GM21723 (cell line): ENCODE measurements around the gene TP63.
"Not testable (repeated sequence)": the region's sequence is repeated elsewhere in the genome, so short reads cannot be mapped to it uniquely, and the experiment has no call there.

Experiments
- ATAC-seq: cut with Tn5 transposase; IDR thresholded peaks from one replicate; pipeline ENCODE4 v1.9.1; 2021; ENCODE audit warnings: mild to moderate bottlenecking, moderate library complexity; ENCODE audit not compliant: unreplicated experiment

The TP63 gene

GRCh38 chr3:189720736-189721417 lies 89.7 kb downstream of the TP63 start:
- no peak for ATAC-seq

GRCh38 chr3:189721873-189722665 lies 90.9 kb downstream of the TP63 start:
- ATAC-seq = no peak

- no peak for ATAC-seq
Observed at GRCh38 chr3:189724356-189724755, 93.2 kb downstream of the TP63 start.

DNA sequence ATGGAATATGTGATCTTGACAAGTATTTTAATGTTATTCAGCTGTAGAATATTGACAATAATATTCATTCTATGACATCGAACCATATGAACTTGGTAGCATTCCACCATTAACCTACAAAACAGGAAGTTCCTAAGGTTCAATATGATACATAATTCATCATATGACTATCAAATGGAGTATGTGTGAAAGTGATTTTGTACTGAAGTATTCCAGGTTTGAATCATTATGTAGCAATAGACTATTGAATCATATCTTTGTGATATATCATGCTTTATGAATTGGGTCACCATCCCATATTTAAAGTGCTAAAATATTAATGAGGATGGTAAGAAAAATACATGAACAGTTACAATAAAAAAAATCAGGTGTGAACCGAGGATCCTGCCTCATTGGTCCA lies 95.1 kb downstream of the TP63 start:
- no peak for ATAC-seq

GRCh38 chr3:189727158-189727557 lies 96.0 kb downstream of the TP63 start:
- no peak for ATAC-seq

DNA sequence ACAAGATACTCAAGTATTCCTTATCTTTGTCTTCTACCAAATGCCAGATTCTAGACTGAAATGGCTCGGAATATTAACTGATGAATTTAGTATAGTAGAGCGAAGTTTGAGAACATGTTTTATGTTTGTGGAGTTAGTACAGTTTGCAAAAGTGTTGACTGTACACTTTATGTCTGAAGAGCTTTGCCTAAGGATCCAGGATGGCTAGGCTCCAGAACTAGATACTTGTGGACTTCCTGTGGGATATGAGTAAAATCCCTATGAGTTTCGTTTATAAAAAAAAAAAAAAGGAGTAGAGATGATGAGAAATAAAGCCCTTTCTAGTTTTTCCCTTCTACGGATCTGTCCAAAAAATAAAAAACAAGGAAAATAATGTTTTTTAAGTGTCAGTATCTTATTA lies 96.7 kb downstream of the TP63 start:
- no peak for ATAC-seq

GRCh38 chr3:189728915-189729314 lies 97.7 kb downstream of the TP63 start:
- ATAC-seq = no peak

- no peak for ATAC-seq
Observed at GRCh38 chr3:189734061-189734460, 102.9 kb downstream of the TP63 start.

GRCh38 chr3:189735913-189736312 lies 104.7 kb downstream of the TP63 start:
- ATAC-seq = no peak

GRCh38 chr3:189737071-189737470 lies 105.9 kb downstream of the TP63 start:
- no peak for ATAC-seq

DNA sequence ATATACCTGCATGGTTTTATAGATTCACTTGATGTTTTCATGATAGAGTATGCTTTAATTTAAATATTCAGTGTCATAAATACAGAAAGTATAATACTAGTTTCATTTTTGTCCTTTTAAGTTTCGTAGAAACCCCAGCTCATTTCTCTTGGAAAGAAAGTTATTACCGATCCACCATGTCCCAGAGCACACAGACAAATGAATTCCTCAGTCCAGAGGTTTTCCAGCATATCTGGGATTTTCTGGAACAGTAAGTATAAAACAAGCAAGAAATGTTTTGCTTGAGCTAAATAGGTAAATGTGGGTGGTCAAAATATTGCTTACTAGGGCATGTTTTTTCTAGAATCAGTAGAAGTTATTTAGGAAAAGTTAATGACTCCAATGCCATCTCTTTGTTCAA lies 106.4 kb downstream of the TP63 start:
- no peak for ATAC-seq

- no peak for ATAC-seq
Observed at GRCh38 chr3:189739378-189739777, 108.2 kb downstream of the TP63 start.

- no peak for ATAC-seq
Observed at GRCh38 chr3:189740156-189740555, 109.0 kb downstream of the TP63 start.

- no peak for ATAC-seq
Observed at GRCh38 chr3:189744235-189744634, 113.0 kb downstream of the TP63 start.

GRCh38 chr3:189745622-189746021 lies 114.4 kb downstream of the TP63 start:
- no peak for ATAC-seq

- ATAC-seq = no peak
Observed at GRCh38 chr3:189748046-189748445, 116.9 kb downstream of the TP63 start.

DNA sequence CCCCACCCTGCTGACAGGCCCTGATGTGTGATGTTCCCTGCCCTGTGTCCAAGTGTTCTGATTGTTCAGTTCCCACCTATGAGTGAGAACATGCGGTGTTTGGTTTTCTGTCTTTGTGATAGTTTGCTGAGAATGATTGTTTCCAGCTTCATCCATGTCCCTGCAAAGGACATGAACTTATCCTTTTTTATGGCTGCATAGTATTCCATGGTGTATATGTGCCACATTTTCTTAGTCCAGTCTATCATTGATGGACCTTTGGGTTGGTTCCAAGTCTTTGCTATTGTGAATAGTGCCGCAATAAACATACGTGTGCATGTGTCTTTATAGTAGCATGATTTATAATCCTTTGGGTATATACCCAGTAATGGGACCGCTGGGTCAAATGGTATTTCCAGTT lies 119.8 kb downstream of the TP63 start:
- not testable (repeated sequence) for ATAC-seq

- no peak for ATAC-seq
Observed at GRCh38 chr3:189754356-189754755, 123.2 kb downstream of the TP63 start.

- ATAC-seq = no peak
Observed at GRCh38 chr3:189756582-189757078, 125.4 kb downstream of the TP63 start.

GRCh38 chr3:189758186-189758585 lies 127.0 kb downstream of the TP63 start:
- ATAC-seq = no peak

DNA sequence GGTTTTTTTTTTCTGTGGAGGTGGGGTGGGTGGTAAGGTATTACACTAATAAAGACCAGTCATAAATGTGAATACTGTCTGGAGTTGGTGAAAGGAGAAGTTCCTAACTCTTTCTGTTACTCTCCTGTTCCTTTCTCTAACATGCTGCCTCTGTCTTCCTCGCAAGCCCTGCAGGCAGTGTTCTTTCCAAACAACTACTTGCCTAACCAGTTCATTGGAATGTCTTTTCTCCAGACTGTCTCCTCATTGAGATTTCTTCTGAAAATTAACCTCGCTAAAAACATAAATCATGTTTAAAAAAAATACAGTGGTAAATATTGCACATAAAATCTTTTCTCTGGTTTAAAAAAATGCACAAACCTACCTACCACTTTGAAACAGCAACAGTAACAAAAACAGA lies 135.2 kb downstream of the TP63 start:
- no peak for ATAC-seq

DNA sequence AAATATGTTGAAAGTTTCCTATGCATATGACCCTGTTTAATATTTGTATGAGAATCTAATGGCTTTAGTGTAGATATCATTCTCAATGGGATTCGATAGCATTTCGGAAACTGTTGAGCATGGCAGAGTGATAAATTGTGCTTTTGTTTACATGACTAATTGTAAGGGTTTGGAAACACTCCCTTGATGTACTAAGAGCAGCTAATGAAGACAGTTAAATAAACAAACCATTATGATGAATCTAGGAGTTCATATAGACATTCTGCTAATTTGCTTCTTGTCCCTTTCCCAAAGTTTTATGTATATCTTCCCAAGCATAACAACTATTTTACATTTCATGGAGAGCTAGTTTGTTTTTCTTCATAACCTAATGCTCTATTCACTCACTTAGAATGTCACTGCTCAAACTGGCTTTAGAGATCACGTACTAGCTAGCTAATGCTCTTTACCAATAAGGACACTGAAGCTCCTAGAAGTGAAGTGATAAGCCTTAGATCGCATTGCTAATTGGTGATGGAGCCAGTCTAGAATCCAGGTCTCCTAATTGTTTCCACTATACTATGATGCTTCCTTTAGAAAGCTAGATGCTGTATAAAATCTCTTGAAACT lies 140.8 kb downstream of the TP63 start:
- ATAC-seq = no peak
